Measurements from ENCODE around the gene IMPDH2.
"Not testable (repeated sequence)": the region's sequence is repeated elsewhere in the genome, so short reads cannot be mapped to it uniquely, and the experiment has no call there.

IMPDH2 gene

GRCh38 chr3:49021213-49021812 lies 7.9 kb downstream of the IMPDH2 start:
- peak; percentile 94 for DNase-seq

- DNase-seq = no peak
These were observed 8.6 kb downstream of the IMPDH2 start for GRCh38 chr3:49020330-49021212.

- DNase-seq = no peak
These were observed 9.3 kb downstream of the IMPDH2 start for GRCh38 chr3:49019941-49020329.

GRCh38 chr3:49018707-49019006 lies 10.5 kb downstream of the IMPDH2 start:
- DNase-seq = no peak

- DNase-seq = peak; percentile 63
These were observed 11.1 kb downstream of the IMPDH2 start, which contains the start of gene DALRD3 for GRCh38 chr3:49017971-49018706. TSS of gene DALRD3 (minus strand) at chr3:49018580. CDS start at chr3:49018564, 16 bp downstream.

- no peak for DNase-seq
These were observed 11.8 kb downstream of the IMPDH2 start for GRCh38 chr3:49017229-49017970.

- no peak for DNase-seq
These were observed 12.6 kb downstream of the IMPDH2 start for GRCh38 chr3:49016414-49017228.

GRCh38 chr3:49015765-49016164 lies 13.4 kb downstream of the IMPDH2 start:
- no peak for DNase-seq

GRCh38 chr3:49015072-49015471 lies 14.1 kb downstream of the IMPDH2 start:
- DNase-seq = no peak

GRCh38 chr3:49013738-49014660 lies 15.2 kb downstream of the IMPDH2 start:
- DNase-seq = no peak

- DNase-seq = no peak
These were observed 16.0 kb downstream of the IMPDH2 start for GRCh38 chr3:49013113-49013737.

GRCh38 chr3:49012441-49013017 lies 16.7 kb downstream of the IMPDH2 start:
- no peak for DNase-seq

- DNase-seq = no peak
These were observed 19.8 kb downstream of the IMPDH2 start for GRCh38 chr3:49009396-49009795.

GRCh38 chr3:49008627-49009026 lies 20.6 kb downstream of the IMPDH2 start:
- not testable (repeated sequence) for DNase-seq

GRCh38 chr3:49007771-49008528 lies 21.2 kb downstream of the IMPDH2 start:
- peak; percentile 40 for DNase-seq

GRCh38 chr3:49007068-49007770 lies 22.0 kb downstream of the IMPDH2 start, which contains the start of gene WDR6:
TSS of gene WDR6 (plus strand) at chr3:49007391. CDS start at chr3:49007432, 41 bp downstream.
- peak; percentile 88 for DNase-seq

- no peak for DNase-seq
These were observed 22.7 kb downstream of the IMPDH2 start for GRCh38 chr3:49006408-49007067.

- DNase-seq = no peak
These were observed 23.2 kb downstream of the IMPDH2 start for GRCh38 chr3:49005998-49006397.
